Measurements from ENCODE around the gene CCDC138.

DNA sequence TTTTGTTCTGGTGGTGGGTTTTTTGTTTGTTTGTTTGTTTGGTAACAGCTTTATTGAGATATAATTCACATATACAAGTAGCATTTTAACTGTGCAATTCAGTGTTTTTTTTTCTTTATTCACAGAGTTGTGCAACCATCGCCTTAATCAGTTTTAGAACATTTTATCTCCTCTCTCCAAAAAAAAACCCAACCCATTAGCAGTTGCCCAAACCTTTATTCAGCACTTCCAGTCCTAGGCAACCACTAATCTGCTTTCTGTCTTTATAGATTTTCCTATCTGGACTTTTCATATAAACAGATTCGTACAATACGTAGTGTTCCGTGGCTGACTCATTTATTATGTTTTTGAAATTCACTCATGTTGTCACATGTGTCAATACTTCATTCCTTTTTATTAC, 38.7 kb downstream of the CCDC138 start:
- TF ChIP-seq POLR2AphosphoS5 (IDR thresholded peaks at IDR 0.05; ENCODE audit: low read depth, low read length) (no peak), POLR2A (IDR thresholded peaks at IDR 0.05; ENCODE audit: low read depth, low read length) (no peak), TAF1 (IDR thresholded peaks at IDR 0.05; ENCODE audit: low read depth, low read length) (no peak)

Measured in GM12891 (cell line).